NOMO-1 treated with DMSO at 0.1 percent for 48 hours (cell line): ENCODE results near the gene CSHL1.
"Not testable (repeated sequence)": the region's sequence is repeated elsewhere in the genome, so short reads cannot be mapped to it uniquely, and the experiment has no call there.

ENCODE experiments used
- DNase-seq: peaks from one replicate; lab custom pipeline; 2025; ENCODE audit not compliant: unreplicated experiment; lab: John Stamatoyannopoulos, UW

Gene CSHL1

GRCh38 chr17:63940584-63940983, 29.5 kb upstream of the CSHL1 start:
- DNase-seq = no peak

GRCh38 chr17:63939884-63940283, 28.8 kb upstream of the CSHL1 start:
- DNase-seq = no peak

- no peak for DNase-seq
These were observed 28.3 kb upstream of the CSHL1 start for GRCh38 chr17:63939401-63939800.

- DNase-seq = no peak
These were observed 26.9 kb upstream of the CSHL1 start for GRCh38 chr17:63937920-63938319.

GRCh38 chr17:63937319-63937718, 26.3 kb upstream of the CSHL1 start:
- DNase-seq = no peak

- DNase-seq = no peak
These were observed 23.4 kb upstream of the CSHL1 start for GRCh38 chr17:63934183-63935112.

GRCh38 chr17:63933598-63933997, 22.5 kb upstream of the CSHL1 start:
- no peak for DNase-seq

GRCh38 chr17:63932721-63933120, 21.7 kb upstream of the CSHL1 start:
- no peak for DNase-seq

- DNase-seq = no peak
These were observed 21.0 kb upstream of the CSHL1 start, which contains the start of gene CD79B for GRCh38 chr17:63931981-63932561. Gene CD79B, minus strand, starts transcription at chr17:63932331. Its CDS starts 70 bp downstream, at chr17:63932261.

- DNase-seq = peak; percentile 71
These were observed 20.0 kb upstream of the CSHL1 start for GRCh38 chr17:63930951-63931575.

- no peak for DNase-seq
These were observed 19.1 kb upstream of the CSHL1 start for GRCh38 chr17:63929860-63930766.

- DNase-seq = no peak
These were observed 18.1 kb upstream of the CSHL1 start for GRCh38 chr17:63928966-63929695.

GRCh38 chr17:63928172-63928666, 17.2 kb upstream of the CSHL1 start:
- DNase-seq = no peak

- DNase-seq = no peak
These were observed 16.6 kb upstream of the CSHL1 start for GRCh38 chr17:63927464-63928171.

GRCh38 chr17:63926164-63926563, 15.1 kb upstream of the CSHL1 start:
- no peak for DNase-seq

- no peak for DNase-seq
These were observed 14.6 kb upstream of the CSHL1 start for GRCh38 chr17:63925615-63926014.

- DNase-seq = not testable (repeated sequence)
These were observed 11.3 kb upstream of the CSHL1 start for GRCh38 chr17:63922402-63922801.

- not testable (repeated sequence) for DNase-seq
These were observed 9.7 kb upstream of the CSHL1 start for GRCh38 chr17:63920779-63921178.

- DNase-seq = not testable (repeated sequence)
These were observed 9.0 kb upstream of the CSHL1 start for GRCh38 chr17:63920050-63920449.
